ENCODE results near the gene CORO2B.
"Not testable (repeated sequence)": the region's sequence is repeated elsewhere in the genome, so short reads cannot be mapped to it uniquely, and the experiment has no call there.

Gene CORO2B

GRCh38 chr15:68632101-68632500, 53.3 kb downstream of the CORO2B start:
- no peak for DNase-seq

- no peak for DNase-seq
These were observed 54.7 kb downstream of the CORO2B start for GRCh38 chr15:68633231-68634121.

- no peak for DNase-seq
These were observed 55.3 kb downstream of the CORO2B start for GRCh38 chr15:68634122-68634482.

- DNase-seq = no peak
These were observed 55.7 kb downstream of the CORO2B start for GRCh38 chr15:68634531-68634930.

GRCh38 chr15:68635141-68635540, 56.3 kb downstream of the CORO2B start:
- peak; percentile 98 to 99 for DNase-seq

- no peak for DNase-seq
These were observed 57.5 kb downstream of the CORO2B start for GRCh38 chr15:68636256-68636655.

- no peak for DNase-seq
These were observed 59.1 kb downstream of the CORO2B start for GRCh38 chr15:68637767-68638404.

- DNase-seq = no peak
These were observed 60.2 kb downstream of the CORO2B start for GRCh38 chr15:68638953-68639515.

GRCh38 chr15:68639926-68640600, 61.3 kb downstream of the CORO2B start:
- DNase-seq = no peak

- DNase-seq = no peak
These were observed 62.1 kb downstream of the CORO2B start for GRCh38 chr15:68640791-68641331.

- DNase-seq = no peak
These were observed 62.6 kb downstream of the CORO2B start for GRCh38 chr15:68641376-68641775.

- DNase-seq = no peak
These were observed 63.7 kb downstream of the CORO2B start for GRCh38 chr15:68642491-68642845.

- no peak for DNase-seq
These were observed 64.5 kb downstream of the CORO2B start for GRCh38 chr15:68643216-68643830.

GRCh38 chr15:68644083-68644904, 65.5 kb downstream of the CORO2B start:
- no peak for DNase-seq

- no peak for DNase-seq
These were observed 66.2 kb downstream of the CORO2B start for GRCh38 chr15:68644996-68645395.

- peak in 1 of 2 experiments; percentile 37 for DNase-seq
These were observed 67.4 kb downstream of the CORO2B start for GRCh38 chr15:68646156-68646555.

- DNase-seq = no peak
These were observed 67.9 kb downstream of the CORO2B start for GRCh38 chr15:68646696-68647095.

GRCh38 chr15:68647361-68647760, 68.6 kb downstream of the CORO2B start:
- not testable (repeated sequence) for DNase-seq

- DNase-seq = no peak
These were observed 72.3 kb downstream of the CORO2B start for GRCh38 chr15:68650901-68651709.

GRCh38 chr15:68651916-68652525, 73.2 kb downstream of the CORO2B start:
- DNase-seq = no peak
